HG03139 (cell line): ENCODE results near the gene GALNT2.
A peak's percentile ranks its signal among the peaks of the same experiment; 100 is the strongest.

Experiments
- ATAC-seq: cut with Tn5 transposase; IDR thresholded peaks from one replicate; pipeline ENCODE4 v1.9.1; 2021; ENCODE audit not compliant: unreplicated experiment

GALNT2 gene

DNA sequence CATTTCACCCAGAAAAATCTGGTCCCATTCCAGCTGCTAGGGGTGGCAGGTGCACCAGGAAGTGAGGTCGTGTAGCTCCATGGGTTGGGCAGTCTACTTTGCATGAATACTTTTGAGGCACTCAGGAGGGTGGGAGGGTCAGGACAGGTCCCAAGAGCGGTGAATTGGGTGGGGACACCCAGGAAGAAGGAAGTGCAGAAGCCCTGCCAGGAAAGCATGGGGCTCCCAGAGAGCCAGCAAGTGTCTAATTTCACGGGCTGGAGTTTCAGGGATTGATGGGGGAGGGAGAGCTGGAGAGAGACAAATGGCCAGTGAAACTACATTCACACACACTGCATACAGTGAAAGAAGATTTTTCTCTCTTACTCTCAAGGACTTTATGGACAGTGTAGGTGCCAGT is 137.8 kb downstream of the GALNT2 start:
- ATAC-seq = no peak

DNA sequence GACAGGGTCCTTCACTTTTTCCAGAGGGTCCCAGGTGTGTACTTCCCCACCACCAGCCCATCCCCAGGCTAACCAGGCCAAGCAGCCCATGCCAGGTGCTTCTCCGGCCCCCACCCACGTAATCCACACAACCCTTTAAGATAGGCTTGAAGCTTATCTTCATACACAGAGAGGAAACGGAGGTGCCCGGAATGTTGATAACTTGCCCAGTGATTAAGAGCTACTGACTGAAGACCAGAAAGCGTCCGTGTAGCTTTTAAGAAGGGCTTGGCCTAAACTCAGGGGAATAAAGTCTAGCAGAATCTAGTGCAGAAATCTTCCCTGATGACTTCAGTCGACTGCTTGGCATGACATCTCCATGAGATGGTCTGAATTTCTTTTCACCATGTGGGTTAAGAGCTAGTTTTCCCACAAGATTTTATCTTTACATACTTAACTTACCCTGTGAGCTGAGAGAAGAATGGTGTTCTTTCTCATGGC is 138.7 kb downstream of the GALNT2 start:
- no peak for ATAC-seq

DNA sequence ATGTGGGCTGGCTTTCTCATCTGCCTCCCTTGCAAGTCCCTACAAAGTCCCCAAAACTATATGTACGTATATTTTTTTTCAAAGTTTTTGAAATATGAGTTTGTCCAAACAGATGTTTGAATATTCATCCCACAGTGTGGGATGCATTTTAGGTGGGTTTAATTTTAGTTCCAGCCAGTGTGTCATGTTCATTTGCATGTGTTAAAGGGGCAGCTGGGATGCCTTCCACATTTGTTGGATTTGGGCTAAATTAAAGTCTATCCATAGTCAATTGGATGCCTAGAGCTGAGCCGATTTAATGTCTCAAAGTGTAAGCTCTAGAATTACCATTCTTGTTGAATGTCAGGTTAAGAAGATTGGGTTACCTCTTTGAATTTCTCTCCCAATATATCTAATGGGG is 139.2 kb downstream of the GALNT2 start:
- no peak for ATAC-seq

DNA sequence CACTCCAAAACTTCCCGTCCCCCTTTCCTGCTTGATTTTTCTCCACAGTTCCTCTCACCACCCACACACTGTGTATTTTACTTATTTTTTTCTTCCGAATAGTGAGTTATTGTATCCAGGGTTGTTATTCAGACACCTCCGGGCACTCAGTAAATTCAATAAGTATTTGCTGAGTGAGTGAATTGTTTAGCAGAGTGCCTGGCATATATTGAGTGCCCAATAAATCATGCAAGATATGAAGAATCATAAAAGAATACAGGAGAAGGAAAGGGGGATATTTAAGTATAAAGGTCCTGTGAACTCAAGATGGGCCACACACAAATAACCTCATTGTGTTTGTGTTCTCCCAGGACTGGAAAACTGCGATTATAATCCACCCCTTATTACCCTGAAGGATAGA is 139.9 kb downstream of the GALNT2 start:
- ATAC-seq = no peak

DNA sequence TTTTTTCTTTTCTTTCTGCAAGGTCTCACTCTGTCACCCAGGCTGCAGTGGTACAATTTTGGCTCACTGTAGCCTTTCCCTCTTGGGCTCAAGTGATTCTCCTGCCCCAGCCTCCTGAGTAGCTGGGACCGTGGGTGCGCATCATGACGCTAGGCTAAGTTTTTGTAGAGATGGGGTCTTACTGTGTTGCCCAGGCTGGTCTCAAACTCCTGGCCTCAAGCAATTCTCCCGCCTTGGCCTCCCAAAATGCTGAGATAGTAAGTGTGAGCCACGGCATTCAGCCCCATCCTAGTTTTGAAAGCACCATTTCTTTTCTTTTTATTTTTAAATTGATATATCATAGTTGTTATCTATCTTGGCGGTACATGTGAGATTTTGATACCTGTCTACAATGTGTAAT is 140.6 kb downstream of the GALNT2 start:
- no peak for ATAC-seq

DNA sequence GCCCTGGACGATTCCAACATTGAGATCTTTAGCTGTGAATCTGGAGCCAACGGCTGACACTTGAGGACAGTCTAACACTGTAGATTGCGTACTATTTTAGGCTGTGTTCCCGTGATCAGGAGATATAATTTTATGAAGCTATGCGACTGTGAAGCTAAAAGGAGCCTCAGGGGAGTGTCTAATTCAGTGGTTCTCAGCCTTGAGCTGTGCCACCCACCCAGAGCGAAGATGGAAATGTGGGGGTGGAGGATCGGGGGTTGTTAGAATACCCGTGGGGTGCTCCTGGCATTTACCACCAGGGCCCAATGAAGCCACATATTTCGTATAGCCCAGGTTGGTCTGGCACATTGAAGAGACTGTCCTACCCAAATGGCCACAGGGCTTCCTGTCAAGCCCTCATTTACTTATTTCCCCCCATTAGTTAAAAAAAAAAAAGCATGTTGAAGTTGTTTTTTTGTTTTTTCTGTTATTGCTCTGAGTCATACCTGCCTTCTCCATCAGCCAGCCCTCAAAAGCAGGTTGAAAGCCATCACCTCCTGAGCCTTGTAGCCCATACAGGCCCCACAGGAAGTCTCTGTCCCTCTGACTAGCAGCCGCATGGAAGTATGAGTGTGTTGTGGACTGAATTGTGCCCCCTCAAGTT is 141.7 kb downstream of the GALNT2 start:
- peak; percentile 51 for ATAC-seq

DNA sequence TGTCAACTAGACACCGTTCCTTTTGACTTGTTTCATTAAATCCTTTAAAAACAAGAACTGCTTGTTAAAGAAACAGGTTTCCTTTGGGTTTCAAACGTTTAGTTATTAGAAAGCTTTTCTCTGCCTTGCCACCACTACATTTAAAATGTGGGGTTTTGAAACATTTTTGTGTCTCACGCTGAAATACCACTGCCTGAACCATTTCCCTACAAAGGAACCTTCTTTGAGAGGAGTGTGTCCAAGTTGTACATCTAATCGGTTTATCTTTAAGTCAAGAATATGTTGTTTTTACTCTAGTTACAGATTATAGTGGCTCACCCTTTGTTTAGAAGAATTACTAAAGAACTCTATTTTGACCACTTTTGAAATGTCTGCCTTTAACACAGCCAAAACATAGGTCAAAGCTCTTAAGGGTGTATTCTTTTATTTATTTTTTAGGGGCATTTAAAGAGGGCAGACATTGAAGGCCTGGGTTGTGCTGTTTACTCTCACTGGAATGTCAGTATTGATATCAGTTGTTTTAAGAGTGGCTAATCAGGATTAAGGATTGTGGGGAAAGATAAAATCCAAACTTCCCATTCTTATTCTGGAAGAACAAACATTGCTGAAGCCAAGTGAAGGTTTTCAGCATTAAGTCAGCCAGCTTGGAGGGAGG is 143.4 kb downstream of the GALNT2 start:
- no peak for ATAC-seq

DNA sequence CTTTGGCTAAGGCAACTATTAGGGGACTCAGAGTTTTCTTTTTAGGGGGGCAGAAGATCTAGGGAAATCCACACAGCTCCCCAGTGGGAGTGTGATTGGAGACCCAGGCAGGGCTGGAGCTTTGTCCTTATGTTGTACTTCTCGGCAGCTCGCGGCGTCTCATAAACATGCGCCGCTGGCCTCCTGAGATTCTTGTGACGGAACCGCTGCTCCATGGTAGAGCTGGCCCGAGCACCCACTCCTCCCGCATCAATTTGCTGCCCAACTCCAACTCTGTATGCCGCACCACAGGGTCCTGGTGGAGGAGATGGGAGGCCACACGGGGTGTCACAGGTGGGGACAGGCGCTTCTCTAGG is 143.9 kb downstream of the GALNT2 start:
- no peak for ATAC-seq

DNA sequence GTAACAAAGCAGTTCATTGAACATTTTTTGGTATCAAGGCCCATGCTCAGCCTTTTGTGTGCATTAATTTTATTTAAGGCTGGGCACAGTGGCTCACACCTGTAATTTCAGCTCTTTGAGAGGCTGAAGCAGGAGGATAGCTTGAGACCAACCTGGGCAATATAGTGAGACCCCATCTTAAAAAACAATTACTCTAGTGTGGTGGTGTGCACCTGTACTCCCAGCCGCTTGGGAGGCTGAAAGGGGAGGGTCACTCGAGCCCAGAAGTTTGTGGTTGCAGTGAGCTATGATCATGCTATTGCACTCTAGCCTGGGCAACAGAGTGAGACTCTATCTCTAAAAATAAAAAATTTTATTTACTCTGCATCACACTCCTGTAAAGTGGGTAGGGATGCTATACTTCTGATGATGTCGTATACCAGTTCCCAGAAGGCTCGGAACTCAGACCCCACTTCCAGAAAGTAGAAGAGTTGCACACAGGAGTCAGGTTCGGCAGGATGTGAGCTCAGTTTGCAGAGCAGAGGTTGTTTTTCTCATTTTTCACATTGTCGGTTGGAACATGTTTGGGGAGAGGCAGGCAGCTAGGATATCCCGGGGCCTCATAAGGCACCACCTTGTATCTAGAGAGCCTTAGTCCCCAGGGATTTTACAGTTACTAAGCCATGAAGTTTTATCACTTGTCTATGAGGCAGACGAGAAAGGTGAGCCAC is 144.6 kb downstream of the GALNT2 start:
- ATAC-seq = no peak

DNA sequence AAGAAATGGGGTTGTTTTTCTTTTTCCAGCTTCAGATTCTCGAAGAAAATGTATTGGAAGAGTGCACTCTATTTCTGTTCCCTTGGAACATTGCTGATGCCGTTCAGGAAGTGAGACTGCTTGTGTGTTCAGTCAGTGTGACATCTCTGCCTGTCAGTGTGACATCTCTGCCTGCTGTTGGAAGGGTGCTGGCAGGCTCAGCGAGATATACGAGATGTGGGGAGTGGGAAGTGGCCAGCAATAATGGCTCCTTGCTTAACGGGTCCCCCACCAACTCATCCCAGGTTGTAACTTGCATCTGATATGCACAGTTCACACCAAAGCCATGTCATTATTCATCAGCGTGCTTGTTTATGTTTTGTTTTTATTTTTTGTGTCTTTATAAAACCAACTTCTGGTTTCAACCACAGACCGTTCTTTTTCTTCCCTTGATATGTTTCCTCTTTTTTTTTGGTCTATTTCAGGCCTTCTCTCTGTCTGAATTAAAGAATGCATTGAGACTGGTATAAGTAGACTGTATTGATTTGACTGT is 145.4 kb downstream of the GALNT2 start:
- ATAC-seq = no peak

DNA sequence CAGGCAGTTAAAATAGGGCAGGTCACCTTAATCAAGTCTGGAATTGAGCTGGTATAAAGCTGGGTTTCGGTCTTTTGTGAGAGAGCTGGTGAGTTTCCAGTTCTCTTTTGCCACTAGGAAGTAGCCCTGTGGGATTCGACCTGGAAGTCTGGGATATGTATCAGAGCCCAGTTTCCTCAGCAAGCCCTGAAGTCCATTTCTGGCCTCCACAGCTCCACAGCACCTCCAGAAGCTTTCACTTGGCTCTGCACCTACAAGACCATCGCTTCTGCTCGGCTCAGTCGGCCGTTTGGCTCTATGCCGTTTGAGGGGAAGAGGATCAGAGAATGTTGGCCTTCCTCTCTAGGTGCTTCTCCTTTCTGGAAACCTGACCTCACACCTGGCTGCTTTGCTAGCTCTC is 148.0 kb downstream of the GALNT2 start:
- no peak for ATAC-seq

DNA sequence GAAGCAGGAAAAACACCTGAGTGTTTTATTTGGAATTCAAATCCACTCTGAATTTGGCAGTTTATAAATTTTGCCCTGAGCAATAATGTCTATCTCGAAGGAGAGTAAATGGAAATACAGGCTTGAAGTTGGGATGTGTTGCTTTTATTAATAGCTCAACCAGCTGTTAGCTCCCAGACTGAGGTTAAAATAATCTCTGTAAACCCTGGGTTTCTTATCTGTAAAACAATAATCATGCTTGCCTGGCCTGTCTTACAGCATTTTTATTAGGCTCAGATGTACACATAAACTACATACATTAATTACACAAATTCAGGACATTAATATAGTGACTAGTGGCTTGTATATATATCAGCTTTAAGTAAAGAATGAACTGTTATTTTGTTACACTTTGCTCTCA is 148.5 kb downstream of the GALNT2 start:
- ATAC-seq = no peak

DNA sequence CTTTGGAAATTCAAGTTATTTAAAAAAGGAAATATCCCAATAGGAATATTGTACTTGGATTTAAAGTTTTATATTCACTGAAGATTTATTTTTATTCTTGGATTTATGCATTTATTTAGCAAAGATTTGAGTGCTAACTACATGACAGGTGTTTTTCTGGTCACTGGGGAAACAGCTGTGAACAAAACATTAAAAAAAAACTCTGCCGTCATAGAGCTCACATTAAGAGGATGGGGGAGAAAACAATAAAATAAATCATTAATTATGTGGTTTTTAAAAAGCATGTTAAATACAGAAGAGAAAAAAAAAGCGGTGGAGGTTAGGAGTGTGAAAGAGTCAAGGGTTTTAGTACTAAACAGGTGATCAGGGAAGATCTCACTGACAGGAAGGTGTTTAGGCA is 149.9 kb downstream of the GALNT2 start:
- ATAC-seq = no peak

DNA sequence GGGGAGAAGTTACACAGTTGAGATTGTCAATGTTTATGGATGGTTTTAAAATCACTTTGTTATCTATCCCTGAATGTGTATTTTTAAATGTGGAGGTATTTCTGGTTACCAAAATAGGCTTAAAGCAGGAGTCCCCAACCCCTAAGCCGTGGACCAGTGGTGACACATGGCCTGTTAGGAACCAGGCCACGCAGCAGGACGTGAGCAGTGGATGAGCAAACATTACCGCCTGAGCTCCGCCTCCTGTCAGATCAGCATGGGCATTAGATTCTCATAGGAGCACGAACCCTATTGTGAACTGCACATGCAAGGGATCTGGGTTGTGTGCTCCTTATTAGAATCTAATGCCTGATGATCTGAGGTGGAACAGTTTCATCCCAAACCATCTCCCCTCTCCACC is 151.6 kb downstream of the GALNT2 start:
- no peak for ATAC-seq

DNA sequence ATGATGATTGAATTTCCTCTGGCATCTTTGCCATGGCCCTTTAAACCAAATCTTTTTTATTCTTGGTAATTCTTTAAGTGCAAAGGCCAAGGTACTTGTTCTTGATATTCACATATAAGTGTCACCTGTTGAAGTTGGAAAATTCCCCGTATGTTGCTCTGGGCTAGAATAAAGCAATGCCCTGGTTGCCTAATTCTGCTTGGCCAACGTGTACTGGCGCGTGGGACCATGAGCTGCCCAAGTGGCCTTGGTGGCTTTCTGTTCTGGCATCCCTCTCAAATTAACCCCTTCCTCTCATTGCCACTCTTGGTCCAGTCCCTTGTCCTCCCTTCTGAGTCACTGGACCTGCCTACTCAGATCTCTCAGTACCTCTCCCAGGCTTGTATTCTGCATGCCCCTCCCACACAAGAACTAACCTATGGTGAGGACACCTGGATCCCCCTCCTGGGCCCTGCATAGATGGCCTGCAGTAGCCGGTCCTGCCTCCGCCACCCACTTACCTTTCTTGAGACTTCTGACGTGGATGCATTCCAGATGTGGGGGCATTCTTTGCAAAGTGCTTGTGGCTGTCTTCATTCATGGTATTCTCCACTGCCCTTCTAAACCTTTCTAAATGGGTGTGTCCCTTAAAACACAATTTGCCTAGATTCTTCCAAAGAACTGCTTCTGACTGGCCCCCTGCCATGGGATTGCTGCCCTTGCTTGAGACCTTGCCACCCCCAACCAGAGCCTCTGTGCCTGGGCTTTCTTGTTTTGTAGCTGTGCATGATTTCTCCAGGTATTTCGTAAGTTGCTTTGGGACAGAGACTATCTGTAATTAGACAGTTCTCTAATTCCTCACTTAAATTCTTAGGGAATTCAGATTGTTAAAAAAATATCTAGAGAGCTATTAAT is 152.4 kb downstream of the GALNT2 start:
- ATAC-seq = no peak

DNA sequence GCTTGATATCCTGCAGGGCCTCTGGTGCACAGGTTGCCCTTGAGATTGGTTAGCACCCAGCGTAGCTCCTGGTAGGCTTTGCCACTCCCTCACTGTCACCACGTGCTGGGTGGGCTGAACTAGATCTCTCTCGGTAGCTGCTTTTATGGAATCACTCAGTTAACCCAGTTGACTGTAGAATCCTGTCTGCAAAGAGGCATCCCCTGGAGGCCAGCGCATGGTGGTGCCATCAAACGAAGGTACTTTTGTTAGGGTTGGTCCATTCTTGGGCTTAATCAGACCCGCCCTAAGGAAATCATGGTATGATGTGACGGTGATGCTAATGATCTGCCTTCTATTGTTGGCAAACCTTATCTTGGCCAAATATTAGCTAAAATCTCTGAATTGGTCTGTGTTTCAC is 153.4 kb downstream of the GALNT2 start:
- no peak for ATAC-seq

DNA sequence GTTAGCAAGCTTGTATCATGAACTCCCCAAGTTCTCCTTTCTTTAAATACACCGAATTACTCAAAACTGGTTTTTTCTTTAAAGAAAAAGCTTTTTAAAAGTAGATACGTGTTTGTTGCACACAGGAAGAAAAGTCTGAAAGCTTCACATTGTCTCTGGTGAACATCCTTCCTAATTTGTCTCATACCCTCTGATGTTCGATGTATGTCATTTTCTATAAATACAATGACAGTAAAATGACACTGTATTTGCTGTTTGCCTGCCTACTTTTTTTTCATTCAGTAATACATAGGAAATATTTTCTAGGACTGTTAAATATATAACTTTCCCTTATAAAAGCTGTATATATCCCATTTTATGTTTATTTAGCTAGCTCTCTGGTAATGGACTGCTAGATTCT is 153.9 kb downstream of the GALNT2 start:
- no peak for ATAC-seq

DNA sequence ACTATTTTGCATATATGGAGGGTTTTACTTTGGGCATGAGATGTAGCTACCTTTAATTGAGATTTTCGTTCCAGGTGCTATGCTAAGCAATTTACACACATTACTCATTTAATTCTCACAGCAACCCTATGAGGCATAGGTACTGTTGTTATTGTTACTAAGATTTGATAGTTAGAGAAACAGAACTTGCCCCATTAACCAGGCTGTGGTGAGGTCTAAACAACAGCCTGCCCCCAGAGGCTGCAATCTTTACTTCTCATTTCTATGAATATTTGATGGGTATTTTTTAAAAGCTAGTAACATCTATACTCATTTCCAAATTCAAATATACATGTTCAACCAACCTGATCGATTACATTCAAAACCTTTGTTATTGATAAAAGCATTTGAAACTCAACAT is 155.6 kb downstream of the GALNT2 start:
- ATAC-seq = no peak

DNA sequence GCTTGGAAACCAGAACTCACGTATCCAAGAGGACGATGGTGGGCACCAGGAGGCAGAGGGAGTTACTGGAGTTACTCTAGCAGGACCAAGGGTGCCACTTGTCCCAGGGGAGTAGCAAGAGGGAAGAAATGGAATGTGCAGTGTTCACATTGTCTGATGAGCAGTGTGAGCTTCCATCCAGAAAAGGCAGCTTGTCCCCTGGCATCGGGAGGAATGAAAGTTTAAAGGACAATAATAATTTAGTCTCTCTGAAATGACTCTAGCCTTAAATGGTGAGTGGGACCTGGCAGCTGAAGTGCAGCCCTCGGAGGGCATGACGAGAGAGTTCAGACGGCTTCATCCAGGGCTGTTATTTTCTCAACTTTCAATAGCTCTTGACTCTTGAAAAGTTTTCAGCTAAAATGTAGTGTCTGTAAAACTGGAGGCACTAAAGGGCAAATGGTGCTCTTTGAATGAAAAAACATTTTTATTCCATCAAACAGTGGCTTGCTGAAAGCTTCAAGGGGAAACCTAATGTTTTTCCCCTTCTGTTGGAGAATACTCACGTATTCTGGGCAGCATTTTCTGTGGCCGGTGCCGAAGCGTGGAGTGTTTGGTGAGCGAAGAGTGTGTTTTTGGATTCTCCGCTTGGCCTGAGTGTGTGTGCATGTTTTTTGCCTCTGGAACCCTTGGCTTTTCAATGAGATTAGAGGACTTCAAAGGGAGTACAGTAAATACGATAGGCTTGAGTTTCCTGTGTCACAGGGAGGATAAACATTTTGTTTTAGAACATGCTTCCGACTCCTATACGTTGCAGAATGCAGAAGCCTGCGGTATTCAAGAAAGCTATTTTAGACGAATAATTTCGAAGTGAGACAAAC is 157.3 kb downstream of the GALNT2 start:
- no peak for ATAC-seq
